ENCODE measurements around the gene RCAN2. TPM values are rescaled to one million over a fixed set of nuclear protein-coding genes. Genes with fewer than 3 reads are reported as not detected.

The RCAN2 gene
- total RNA-seq, 1 experiment from 2014 or later, result not detected

DNA sequence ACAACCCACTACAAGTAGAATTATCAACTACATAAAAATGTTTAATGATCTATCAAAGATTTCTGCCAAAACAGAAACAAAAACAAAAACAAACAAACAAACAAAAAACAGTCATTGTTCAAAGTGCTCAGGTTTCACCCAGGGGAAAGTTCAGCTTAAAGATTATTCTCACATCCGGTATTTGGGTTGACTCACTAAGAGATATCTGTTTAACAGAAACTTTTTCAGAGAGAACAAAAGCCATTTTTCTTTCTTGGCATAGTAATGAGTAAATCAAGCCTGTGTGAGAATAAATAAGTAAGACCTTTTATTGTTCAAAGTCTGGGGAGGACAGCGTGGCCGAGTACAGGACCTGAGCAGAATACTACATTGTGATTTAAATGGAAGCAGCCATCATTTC, 143.6 kb downstream of the RCAN2 start:
- CTCF ChIA-PET, result no interaction called here

DNA sequence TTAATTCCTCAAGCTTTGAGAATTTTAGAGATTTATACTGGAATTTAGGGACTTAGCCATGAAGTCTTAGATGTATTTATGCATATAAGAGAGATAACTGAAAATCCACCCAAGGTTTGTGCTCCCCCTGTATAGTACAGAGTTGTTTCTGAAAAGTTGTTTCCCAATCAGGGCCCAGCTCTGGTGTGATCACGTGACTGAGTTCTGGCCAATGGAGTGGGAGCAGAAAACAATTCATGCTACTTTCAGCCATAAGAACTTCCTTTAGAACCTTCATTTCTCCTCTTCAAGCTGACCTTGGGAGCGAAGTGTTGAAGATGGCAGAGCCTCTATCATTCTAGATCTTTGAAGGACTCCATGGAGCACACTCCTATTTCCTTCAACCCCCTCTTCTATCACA, 151.0 kb downstream of the RCAN2 start:
- BruUV-seq (replicated peaks), result no TSS peak
- H3K4me1 ChIP-seq (ENCODE audit: insufficient read depth, low read length, poor library complexity, severe bottlenecking), result no peaks in the 10 kb centered on the region
- intact Hi-C loops (cut with micrococcal nuclease; ENCODE audit: unreplicated experiment), result no loop called here
- H3K36me3 ChIP-seq (ENCODE audit: insufficient read depth, low read length, poor library complexity, severe bottlenecking), result no peaks in the 10 kb centered on the region
- ChIA-PET POLR2A (ENCODE audit: low non-redundant PET) (no interaction called here), CTCF (no interaction called here)
- H3K9me3 ChIP-seq (ENCODE audit: low read depth, low read length, poor library complexity, severe bottlenecking), result no peaks in the 10 kb centered on the region
- no peak overlapping the region for H3K27ac ChIP-seq (ENCODE audit: low read depth, low read length, poor library complexity, severe bottlenecking)
- H3K27me3 ChIP-seq (replicated peaks; ENCODE audit: insufficient read depth, low read depth, low read length, poor library complexity), result no peaks in the 10 kb centered on the region
- no peak overlapping the region for H3K4me3 ChIP-seq (ENCODE audit: low read depth, low read length, poor library complexity, severe bottlenecking)
- DNase-seq (ENCODE audit: low spot score), result no peak
- TF ChIP-seq, protein P1, sequence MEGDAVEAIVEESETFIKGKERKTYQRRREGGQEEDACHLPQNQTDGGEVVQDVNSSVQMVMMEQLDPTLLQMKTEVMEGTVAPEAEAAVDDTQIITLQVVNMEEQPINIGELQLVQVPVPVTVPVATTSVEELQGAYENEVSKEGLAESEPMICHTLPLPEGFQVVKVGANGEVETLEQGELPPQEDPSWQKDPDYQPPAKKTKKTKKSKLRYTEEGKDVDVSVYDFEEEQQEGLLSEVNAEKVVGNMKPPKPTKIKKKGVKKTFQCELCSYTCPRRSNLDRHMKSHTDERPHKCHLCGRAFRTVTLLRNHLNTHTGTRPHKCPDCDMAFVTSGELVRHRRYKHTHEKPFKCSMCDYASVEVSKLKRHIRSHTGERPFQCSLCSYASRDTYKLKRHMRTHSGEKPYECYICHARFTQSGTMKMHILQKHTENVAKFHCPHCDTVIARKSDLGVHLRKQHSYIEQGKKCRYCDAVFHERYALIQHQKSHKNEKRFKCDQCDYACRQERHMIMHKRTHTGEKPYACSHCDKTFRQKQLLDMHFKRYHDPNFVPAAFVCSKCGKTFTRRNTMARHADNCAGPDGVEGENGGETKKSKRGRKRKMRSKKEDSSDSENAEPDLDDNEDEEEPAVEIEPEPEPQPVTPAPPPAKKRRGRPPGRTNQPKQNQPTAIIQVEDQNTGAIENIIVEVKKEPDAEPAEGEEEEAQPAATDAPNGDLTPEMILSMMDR (conservative IDR thresholded peaks at IDR 0.05; ENCODE audit: low read depth, low read length), result no peak
- TF ChIP-seq EZH2 (IDR thresholded peaks at IDR 0.05; ENCODE audit: borderline replicate concordance, low read depth, low read length, poor library complexity, severe bottlenecking), result no peak

More for the DNA sequence above, 143.6 kb downstream of the RCAN2 start:
- no TSS peak for BruUV-seq (replicated peaks)
- TF ChIP-seq, protein P1 (conservative IDR thresholded peaks at IDR 0.05; ENCODE audit: low read depth, low read length), result no peak
- no peak for TF ChIP-seq EZH2 (IDR thresholded peaks at IDR 0.05; ENCODE audit: borderline replicate concordance, low read depth, low read length, poor library complexity, severe bottlenecking)
- Histone ChIP-seq H3K4me3 (ENCODE audit: low read depth, low read length, poor library complexity, severe bottlenecking) (no peak overlapping the region), H3K27me3 (replicated peaks; ENCODE audit: insufficient read depth, low read depth, low read length, poor library complexity) (peaks cover 6% of the 10 kb centered on the region), H3K4me1 (ENCODE audit: insufficient read depth, low read length, poor library complexity, severe bottlenecking) (no peaks in the 10 kb centered on the region), H3K36me3 (ENCODE audit: insufficient read depth, low read length, poor library complexity, severe bottlenecking) (no peaks in the 10 kb centered on the region), H3K27ac (ENCODE audit: low read depth, low read length, poor library complexity, severe bottlenecking) (no peak overlapping the region), H3K9me3 (ENCODE audit: low read depth, low read length, poor library complexity, severe bottlenecking) (no peaks in the 10 kb centered on the region)
- POLR2A ChIA-PET (ENCODE audit: low non-redundant PET), result no interaction called here
- intact Hi-C loops (cut with micrococcal nuclease; ENCODE audit: unreplicated experiment), result no loop called here
- no peak for DNase-seq (ENCODE audit: low spot score)

- no peak for TF ChIP-seq EZH2 (IDR thresholded peaks at IDR 0.05; ENCODE audit: borderline replicate concordance, low read depth, low read length, poor library complexity, severe bottlenecking)
- TF ChIP-seq, protein P1 (conservative IDR thresholded peaks at IDR 0.05; ENCODE audit: low read depth, low read length), result no peak
- no peaks in the 10 kb centered on the region for H3K4me1 ChIP-seq (ENCODE audit: insufficient read depth, low read length, poor library complexity, severe bottlenecking)
- POLR2A ChIA-PET (ENCODE audit: low non-redundant PET), result no interaction called here
- CTCF ChIA-PET, result no interaction called here
- intact Hi-C loops (cut with micrococcal nuclease; ENCODE audit: unreplicated experiment), result no loop called here
- no peaks in the 10 kb centered on the region for H3K9me3 ChIP-seq (ENCODE audit: low read depth, low read length, poor library complexity, severe bottlenecking)
- no peaks in the 10 kb centered on the region for H3K27me3 ChIP-seq (replicated peaks; ENCODE audit: insufficient read depth, low read depth, low read length, poor library complexity)
- no peaks in the 10 kb centered on the region for H3K36me3 ChIP-seq (ENCODE audit: insufficient read depth, low read length, poor library complexity, severe bottlenecking)
- no peak overlapping the region for H3K4me3 ChIP-seq (ENCODE audit: low read depth, low read length, poor library complexity, severe bottlenecking)
- DNase-seq (ENCODE audit: low spot score), result no peak
- no TSS peak for BruUV-seq (replicated peaks)
- no peak overlapping the region for H3K27ac ChIP-seq (ENCODE audit: low read depth, low read length, poor library complexity, severe bottlenecking)
Observed at GRCh38 chr6:46338131-46338530, 153.1 kb downstream of the RCAN2 start.

Data from A673 (cell line).